Heart left ventricle (tissue), 13 donors: ENCODE measurements around the gene PDX1.

Experiments
- CTCF ChIP-seq, 12 donors: fragments of 200-600 bp; sonication (generic) in 4 of 12; IDR thresholded peaks; one replicate each; pipeline versions ENCODE4 v1.5.0 to v1.8.0; 2018 to 2022; ENCODE audit warnings: antibody characterized with exemption in 12 of 12, mild to moderate bottlenecking in 5 of 12
- POLR2A ChIP-seq, 2 donors: fragments of 450-650 bp; IDR thresholded peaks; one replicate each; pipeline ENCODE4 v1.6.1; 2017; ENCODE audit warnings: antibody characterized with exemption in 2 of 2, mild to moderate bottlenecking in 2 of 2, moderate library complexity in 2 of 2
- donor health status: ischemic (EF 13 %, LVEDD 7.1; RV severe dilation, severe dysfunction).
- donor health status: DM: no; HTN: yes; CAD: no.
- donor health status: DM: no; HTN: no; CAD: no.
- donor health status: ischemic (EF 25% LVEDD 6.9; RV normal size, moderate dysfunction).
- donor health status: ischemic (EF 25% LVEDD 5.7; RV mildly dilated, moderate dysfunction).
- donor health status: ischemic (EF 35%, LVEDD 5.7; RV mildly dilated, moderate dysfunction).
- donor health status: nonischemic (EF 11% LVEDD 7.7; RV severe dilation, severe dysfunction).
- donor health status: DM: yes; HTN: yes; CAD: no.
- donor health status: PGD.
- donor health status: ischemic (EF 29% LVEDD 5.4; RV normal size, mild dysfunction).
- donor health status: nonischemic (EF 23%, LVEDD 6.1; RV moderate dilation, normal function).

- no peak for TF ChIP-seq CTCF (IDR thresholded peaks at IDR 0.05)
- no peak for TF ChIP-seq POLR2A (IDR thresholded peaks at IDR 0.05)
These were observed 10.4 kb upstream of the PDX1 start for GRCh38 chr13:27909378-27909777.
